HEK293T (cell line): ENCODE data around the gene KCNQ5.

ENCODE experiments used
- CTCF ChIA-PET: fragments of 350-600 bp; formaldehyde crosslinking; extraction: SDS; loops from one replicate; lab custom pipeline; 2021; ENCODE audit warnings: antibody characterized with exemption, inconsistent platforms; lab: Yijun Ruan, JAX
- POLR2A ChIA-PET: fragments of 350-600 bp; formaldehyde crosslinking; extraction: SDS; loops from one replicate; lab custom pipeline; 2020; ENCODE audit warnings: antibody characterized with exemption, inconsistent platforms; lab: Yijun Ruan, JAX
- DNase-seq: peaks from one replicate; pipeline ENCODE4 v3.0.0; 2012; ENCODE audit warnings: mixed read lengths; ENCODE audit errors: extremely low spot score
- ARNT ChIP-seq: fragments of 450-650 bp; IDR thresholded peaks from 2 replicates; pipeline ENCODE4 v1.6.1; 2017; ENCODE audit warnings: mild to moderate bottlenecking
- CTBP1 ChIP-seq: fragments of 450-650 bp; IDR thresholded peaks from 2 replicates; pipeline ENCODE4 v1.6.1; 2016; ENCODE audit warnings: borderline replicate concordance
- ELF4 ChIP-seq: fragments of 450-650 bp; IDR thresholded peaks from 2 replicates; pipeline ENCODE4 v1.6.1; 2017; ENCODE audit warnings: antibody characterized with exemption
- FOXA1 ChIP-seq: fragments of 450-650 bp; IDR thresholded peaks from 2 replicates; pipeline ENCODE4 v1.6.1; 2016; ENCODE audit warnings: mild to moderate bottlenecking
- FOXK2 ChIP-seq: fragments of 450-650 bp; IDR thresholded peaks from 2 replicates; pipeline ENCODE4 v1.6.1; 2016; ENCODE audit warnings: mild to moderate bottlenecking
- FOXM1 ChIP-seq: fragments of 450-650 bp; IDR thresholded peaks from 2 replicates; pipeline ENCODE4 v1.6.1; 2017; ENCODE audit warnings: mild to moderate bottlenecking, borderline replicate concordance
- HDGF ChIP-seq: fragments of 450-650 bp; IDR thresholded peaks from 2 replicates; pipeline ENCODE4 v1.6.1; 2017; ENCODE audit warnings: antibody characterized with exemption, borderline replicate concordance
- L3MBTL2 ChIP-seq: fragments of 450-650 bp; conservative IDR thresholded peaks from 2 replicates; pipeline ENCODE4 v1.6.1; 2016; ENCODE audit warnings: mild to moderate bottlenecking
- LEF1 ChIP-seq: fragments of 450-650 bp; IDR thresholded peaks from 2 replicates; pipeline ENCODE4 v1.6.1; 2017; ENCODE audit warnings: mild to moderate bottlenecking, borderline replicate concordance
- NFRKB ChIP-seq: fragments of 450-650 bp; IDR thresholded peaks from 2 replicates; pipeline ENCODE4 v1.6.1; 2016; ENCODE audit warnings: mild to moderate bottlenecking, moderate library complexity
- PKNOX1 ChIP-seq: fragments of 450-650 bp; IDR thresholded peaks from 2 replicates; pipeline ENCODE4 v1.6.1; 2016
- SUZ12 ChIP-seq: fragments of 450-650 bp; IDR thresholded peaks from 2 replicates; pipeline ENCODE4 v1.6.1; 2016; ENCODE audit warnings: mild to moderate bottlenecking
- TARDBP ChIP-seq: fragments of 450-650 bp; IDR thresholded peaks from 2 replicates; pipeline ENCODE4 v1.6.1; 2016

KCNQ5 gene

GRCh38 chr6:73017476-73017875 is 395.6 kb downstream of the KCNQ5 start:
- DNase-seq, result no peak
- TF ChIP-seq PKNOX1, result no peak
- TF ChIP-seq NFRKB, result no peak
- TF ChIP-seq LEF1, result no peak
- TF ChIP-seq SUZ12, result no peak
- ChIA-PET POLR2A (no interaction called here), CTCF (no interaction called here)

GRCh38 chr6:73024598-73024997 is 402.7 kb downstream of the KCNQ5 start:
- ChIA-PET CTCF (no interaction called here), POLR2A (no interaction called here)
- no peak for TF ChIP-seq NFRKB
- no peak for DNase-seq

GRCh38 chr6:73027691-73028090 is 405.8 kb downstream of the KCNQ5 start:
- CTCF ChIA-PET, result no interaction called here
- no peak for DNase-seq
- TF ChIP-seq ELF4 (no peak), PKNOX1 (no peak), SUZ12 (no peak), L3MBTL2 (no peak), FOXM1 (no peak), ARNT (no peak), NFRKB (no peak)
- POLR2A ChIA-PET, result no interaction called here

- CTCF ChIA-PET, result no interaction called here
- POLR2A ChIA-PET, result no interaction called here
- no peak for DNase-seq
- TF ChIP-seq FOXA1 (no peak), SUZ12 (no peak)
Observed at GRCh38 chr6:73028124-73028766, 406.4 kb downstream of the KCNQ5 start.

- TF ChIP-seq PKNOX1 (peak; percentile 84), TARDBP (no peak), ELF4 (no peak)
- POLR2A ChIA-PET, result interaction anchor here (0.6 kb wide), 1 partner anchor 27 kb away, joined by 3 read pairs; no protein-coding TSS in a partner anchor
- CTCF ChIA-PET, result interaction anchor here (0.7 kb wide), 1 partner anchor 816 kb away, joined by 3 read pairs; no protein-coding TSS in a partner anchor
- peak; percentile 12 for DNase-seq
Observed at GRCh38 chr6:73028893-73029450, 407.1 kb downstream of the KCNQ5 start.

- CTCF ChIA-PET, result no interaction called here
- TF ChIP-seq ARNT, result no peak
- no peak for TF ChIP-seq SUZ12
- TF ChIP-seq HDGF, result no peak
- TF ChIP-seq FOXM1, result no peak
- TF ChIP-seq L3MBTL2, result no peak
- DNase-seq, result no peak
- POLR2A ChIA-PET, result no interaction called here
Observed at GRCh38 chr6:73030257-73030656, 408.4 kb downstream of the KCNQ5 start.

- CTCF ChIA-PET, result no interaction called here
- POLR2A ChIA-PET, result no interaction called here
- TF ChIP-seq HDGF (no peak), CTBP1 (no peak), ARNT (no peak), SUZ12 (no peak), PKNOX1 (peak; percentile 78), ELF4 (no peak), FOXK2 (no peak)
Observed at GRCh38 chr6:73030791-73031782, 409.2 kb downstream of the KCNQ5 start.

More at GRCh38 chr6:73030791-73031782, 409.2 kb downstream of the KCNQ5 start:
- no peak for DNase-seq
